Measurements from ENCODE around the gene FCN2.

DNA sequence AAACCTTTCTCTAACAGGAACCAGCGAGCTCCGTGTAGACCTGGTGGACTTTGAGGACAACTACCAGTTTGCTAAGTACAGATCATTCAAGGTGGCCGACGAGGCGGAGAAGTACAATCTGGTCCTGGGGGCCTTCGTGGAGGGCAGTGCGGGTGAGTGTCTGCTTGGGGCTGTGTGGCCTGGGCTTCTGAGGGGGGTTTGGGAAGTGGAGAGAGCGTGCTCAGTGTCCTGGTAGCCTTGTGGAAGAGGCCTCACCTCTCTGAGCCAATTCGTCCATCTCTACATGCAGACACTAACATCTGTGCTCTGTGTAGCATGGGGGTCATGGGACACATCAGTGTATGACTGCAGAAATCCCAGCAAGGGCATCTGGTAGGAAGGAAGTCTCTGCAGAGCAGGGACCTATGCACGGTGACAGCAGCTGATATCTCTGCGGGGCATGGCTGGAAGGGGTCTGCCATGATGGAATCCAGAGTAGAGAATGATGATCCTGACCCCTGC, 5.9 kb downstream of the FCN2 start:
- TF ChIP-seq JUND (IDR thresholded peaks at IDR 0.05): no peak
- TF ChIP-seq, protein P1, sequence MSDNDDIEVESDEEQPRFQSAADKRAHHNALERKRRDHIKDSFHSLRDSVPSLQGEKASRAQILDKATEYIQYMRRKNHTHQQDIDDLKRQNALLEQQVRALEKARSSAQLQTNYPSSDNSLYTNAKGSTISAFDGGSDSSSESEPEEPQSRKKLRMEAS (IDR thresholded peaks at IDR 0.05): no peak
- TF ChIP-seq, protein P2, sequence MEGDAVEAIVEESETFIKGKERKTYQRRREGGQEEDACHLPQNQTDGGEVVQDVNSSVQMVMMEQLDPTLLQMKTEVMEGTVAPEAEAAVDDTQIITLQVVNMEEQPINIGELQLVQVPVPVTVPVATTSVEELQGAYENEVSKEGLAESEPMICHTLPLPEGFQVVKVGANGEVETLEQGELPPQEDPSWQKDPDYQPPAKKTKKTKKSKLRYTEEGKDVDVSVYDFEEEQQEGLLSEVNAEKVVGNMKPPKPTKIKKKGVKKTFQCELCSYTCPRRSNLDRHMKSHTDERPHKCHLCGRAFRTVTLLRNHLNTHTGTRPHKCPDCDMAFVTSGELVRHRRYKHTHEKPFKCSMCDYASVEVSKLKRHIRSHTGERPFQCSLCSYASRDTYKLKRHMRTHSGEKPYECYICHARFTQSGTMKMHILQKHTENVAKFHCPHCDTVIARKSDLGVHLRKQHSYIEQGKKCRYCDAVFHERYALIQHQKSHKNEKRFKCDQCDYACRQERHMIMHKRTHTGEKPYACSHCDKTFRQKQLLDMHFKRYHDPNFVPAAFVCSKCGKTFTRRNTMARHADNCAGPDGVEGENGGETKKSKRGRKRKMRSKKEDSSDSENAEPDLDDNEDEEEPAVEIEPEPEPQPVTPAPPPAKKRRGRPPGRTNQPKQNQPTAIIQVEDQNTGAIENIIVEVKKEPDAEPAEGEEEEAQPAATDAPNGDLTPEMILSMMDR (IDR thresholded peaks at IDR 0.05 in 2 of 3, conservative IDR thresholded peaks at IDR 0.05 in 1 of 3; ENCODE audit: borderline replicate concordance in 1 of 3, insufficient read depth in 1 of 3, low read depth in 2 of 3, low read length in 2 of 3): no peak
- TF ChIP-seq CBX3 (IDR thresholded peaks at IDR 0.05; ENCODE audit: low read depth): no peak
- no peak for TF ChIP-seq POLR2A (IDR thresholded peaks at IDR 0.05; ENCODE audit: borderline replicate concordance, extremely low read depth, insufficient read depth, insufficient read length)
- no peak for TF ChIP-seq POLR2AphosphoS5 (IDR thresholded peaks at IDR 0.05; ENCODE audit: low read depth, low read length)
